IPS-11a (cell line): Measurements from ENCODE around the gene NAA15.
"Not testable (repeated sequence)": the region's sequence is repeated elsewhere in the genome, so short reads cannot be mapped to it uniquely, and the experiment has no call there.

Experiments
- H3K4me3 ChIP-seq: one replicate; pipeline ENCODE4 v1.5.1; 2013; ENCODE audit warnings: low read depth, low read length, control low read depth

NAA15 gene

GRCh38 chr4:139444881-139445280 lies 143.6 kb downstream of the NAA15 start:
- H3K4me3 ChIP-seq, result not testable (repeated sequence)

GRCh38 chr4:139447078-139447477 lies 145.8 kb downstream of the NAA15 start:
- H3K4me3 ChIP-seq, result not testable (repeated sequence)

- no peak overlapping the region for H3K4me3 ChIP-seq
Measured at GRCh38 chr4:139450586-139450985, 149.3 kb downstream of the NAA15 start.

DNA sequence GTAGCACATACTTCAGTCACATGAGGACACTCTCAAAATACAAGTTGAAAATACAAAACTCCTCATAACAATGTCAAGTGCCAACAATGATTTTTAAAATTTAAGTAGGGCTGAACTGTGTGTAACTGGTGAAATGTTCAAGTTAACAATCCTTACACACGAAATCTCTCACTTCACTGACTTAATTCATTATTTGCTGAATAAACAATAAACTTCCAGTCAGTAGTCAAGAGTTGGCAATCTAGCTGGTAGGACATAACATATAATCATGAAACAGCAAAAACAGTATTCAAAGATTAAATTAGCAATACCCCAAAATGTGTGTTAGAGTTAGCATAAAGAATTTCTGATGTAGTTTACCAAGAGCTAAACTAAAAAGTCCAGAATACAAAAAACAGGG lies 150.7 kb downstream of the NAA15 start:
- peak overlapping the region; percentile 76 for H3K4me3 ChIP-seq

DNA sequence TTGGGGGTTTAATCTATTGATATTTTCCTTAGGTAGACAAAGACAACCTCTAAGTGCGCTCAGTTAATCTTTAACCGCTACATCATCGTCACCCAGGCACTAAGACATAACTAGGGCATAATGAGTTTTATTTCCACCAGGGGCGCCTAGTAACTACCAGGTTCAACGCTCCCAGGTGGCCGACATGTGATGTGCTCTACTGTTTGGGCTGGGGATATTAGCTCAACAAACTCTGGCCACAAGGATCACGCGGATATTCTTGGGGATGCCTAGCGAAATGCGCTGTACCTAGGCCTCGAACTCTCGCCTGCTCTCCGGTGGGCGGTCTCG lies 151.7 kb downstream of the NAA15 start:
- peak overlapping the region; percentile 76 for H3K4me3 ChIP-seq

- H3K4me3 ChIP-seq, result peak overlapping the region; percentile 76
Measured at GRCh38 chr4:139453371-139454110, 152.2 kb downstream of the NAA15 start.

DNA sequence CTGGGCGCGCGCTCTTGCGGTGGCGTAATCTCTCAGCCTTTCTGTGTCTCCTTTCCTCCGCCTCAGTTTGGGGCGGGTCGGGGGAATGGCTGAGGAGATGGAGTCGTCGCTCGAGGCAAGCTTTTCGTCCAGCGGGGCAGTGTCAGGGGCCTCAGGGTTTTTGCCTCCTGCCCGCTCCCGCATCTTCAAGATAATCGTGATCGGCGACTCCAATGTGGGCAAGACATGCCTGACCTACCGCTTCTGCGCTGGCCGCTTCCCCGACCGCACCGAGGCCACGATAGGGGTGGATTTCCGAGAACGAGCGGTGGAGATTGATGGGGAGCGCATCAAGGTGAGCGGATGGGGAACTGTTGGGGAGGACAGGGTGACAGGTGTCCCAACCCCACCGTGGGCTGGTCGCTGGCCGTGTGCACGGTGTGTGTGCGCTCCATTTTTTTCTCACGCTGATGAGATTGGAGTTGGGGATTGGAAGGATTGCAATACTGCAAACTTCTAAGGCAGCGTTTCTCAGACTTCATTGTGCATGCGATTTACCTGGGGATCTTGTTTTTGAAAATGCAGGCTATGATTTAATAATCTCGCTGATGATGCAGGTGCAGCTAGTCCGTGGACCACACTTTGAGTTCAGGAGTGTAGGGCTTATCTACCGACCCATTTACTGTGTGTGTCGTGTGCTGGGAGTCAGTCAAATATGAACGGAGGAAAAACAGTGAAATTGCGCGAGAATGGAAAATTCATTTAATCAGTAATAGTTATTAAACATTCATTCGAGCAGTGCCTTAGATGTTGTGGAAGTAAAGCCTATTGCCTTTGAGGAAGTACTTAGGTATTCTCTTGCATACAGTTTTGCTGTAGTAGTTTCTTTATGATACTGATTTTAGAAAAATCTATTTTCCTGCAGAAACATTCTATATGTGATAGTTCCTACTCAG lies 153.1 kb downstream of the NAA15 start, which contains the start of gene RAB33B:
RAB33B (plus strand) TSS at position 11 of the 935 bp plus-strand sequence; CDS start at position 86, 75 bp downstream.
- peak within 1 kb of the TSS; percentile 76 for H3K4me3 ChIP-seq

GRCh38 chr4:139455126-139455538 lies 153.8 kb downstream of the NAA15 start:
- peak overlapping the region; percentile 76 for H3K4me3 ChIP-seq

GRCh38 chr4:139457318-139457717 lies 156.0 kb downstream of the NAA15 start:
- no peak overlapping the region for H3K4me3 ChIP-seq

- H3K4me3 ChIP-seq, result no peak overlapping the region
Measured at GRCh38 chr4:139458543-139458942, 157.2 kb downstream of the NAA15 start.

- H3K4me3 ChIP-seq, result no peak overlapping the region
Measured at GRCh38 chr4:139458999-139459398, 157.7 kb downstream of the NAA15 start.

- no peak overlapping the region for H3K4me3 ChIP-seq
Measured at GRCh38 chr4:139460565-139460964, 159.3 kb downstream of the NAA15 start.

DNA sequence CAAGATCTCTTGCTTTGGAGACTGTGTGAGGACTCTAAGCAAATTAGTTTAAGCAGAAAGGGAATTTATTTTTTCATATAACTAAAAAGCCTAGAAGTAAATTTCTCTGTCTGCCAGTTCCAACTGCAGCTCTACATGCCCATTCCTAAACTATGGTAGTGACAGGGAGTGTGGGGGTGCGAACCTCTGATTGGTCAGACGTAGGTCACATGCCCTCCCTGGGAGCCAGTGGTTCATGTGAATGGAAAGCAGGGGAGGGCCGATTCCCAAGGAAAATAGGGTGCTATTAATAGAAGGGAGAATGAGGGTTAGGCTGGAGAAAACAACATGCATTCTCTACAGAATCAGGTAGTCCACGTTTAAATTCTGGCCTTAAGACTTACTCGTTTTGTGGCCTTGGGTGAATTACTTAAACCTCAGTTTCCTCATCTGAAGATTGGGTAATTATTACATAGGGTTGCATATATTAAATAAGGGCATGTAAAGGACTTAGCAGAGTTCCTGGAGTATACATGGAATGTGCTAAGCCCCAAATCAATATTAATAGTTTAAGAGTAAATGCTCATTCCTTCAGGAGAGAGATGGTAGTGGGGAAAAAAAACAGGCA lies 159.8 kb downstream of the NAA15 start:
- H3K4me3 ChIP-seq, result no peak overlapping the region

DNA sequence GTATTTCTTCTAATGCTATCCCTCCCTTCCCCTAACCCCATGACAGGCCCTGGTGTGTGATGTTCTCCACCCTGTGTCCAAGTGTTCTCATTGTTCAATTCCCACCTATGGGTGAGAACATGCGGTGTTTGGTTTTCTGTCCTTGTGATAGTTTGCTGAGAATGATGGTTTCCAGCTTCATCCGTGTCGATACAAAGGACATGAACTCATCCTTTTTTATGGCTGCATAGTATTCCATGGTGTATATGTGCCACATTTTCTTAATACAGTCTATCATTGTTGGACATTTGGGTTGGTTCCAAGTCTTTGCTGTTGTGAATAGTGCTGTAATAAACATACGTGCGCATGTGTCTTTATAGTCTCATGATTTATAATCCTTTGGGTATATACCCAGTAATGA lies 163.2 kb downstream of the NAA15 start:
- not testable (repeated sequence) for H3K4me3 ChIP-seq

DNA sequence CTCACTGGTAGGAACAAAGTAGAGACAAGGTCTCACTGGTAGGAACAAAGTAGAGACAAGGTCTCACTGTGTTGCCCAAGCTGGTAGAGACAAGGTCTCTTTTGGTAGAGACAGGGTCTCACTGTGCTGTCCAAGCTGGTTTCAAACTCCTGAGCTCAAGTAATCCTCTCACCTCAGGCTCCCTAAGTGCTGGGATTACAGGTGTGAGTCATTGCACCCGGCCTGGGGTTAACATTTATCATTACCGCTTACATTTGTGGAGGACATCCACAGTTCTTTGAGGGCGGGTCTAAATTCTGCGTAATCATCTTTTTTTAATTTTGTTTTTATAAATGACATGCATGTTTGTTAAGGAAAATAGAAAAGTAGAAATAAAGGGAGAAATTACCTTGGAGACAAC lies 164.6 kb downstream of the NAA15 start:
- no peak overlapping the region for H3K4me3 ChIP-seq

- not testable (repeated sequence) for H3K4me3 ChIP-seq
Measured at GRCh38 chr4:139468756-139469155, 167.5 kb downstream of the NAA15 start.

GRCh38 chr4:139469216-139469615 lies 167.9 kb downstream of the NAA15 start:
- no peak overlapping the region for H3K4me3 ChIP-seq
